ENCODE data around the gene RAD9A. TPM values are rescaled to one million over a fixed set of nuclear protein-coding genes. Genes with fewer than 3 reads are reported as not detected.

The RAD9A gene
- total RNA-seq, 1 donor from 2014 or later = 22.6 TPM

- H3K4me1 ChIP-seq = peaks cover 9 to 52% of the 10 kb centered on the region in 2 donors
- intact Hi-C loops (cut with DNase I) = no loop called here
- no peaks in the 10 kb centered on the region for H3K36me3 ChIP-seq
- H3K27ac ChIP-seq = peak overlapping the region; percentile 90 to 98
- DNase-seq (ENCODE audit: low spot score in 2 of 2) = no peak
- no peaks in the 10 kb centered on the region for H3K9me3 ChIP-seq
- TF ChIP-seq CTCF (IDR thresholded peaks at IDR 0.05) = no peak
- H3K4me3 ChIP-seq = peak overlapping the region; percentile 9 to 27
- H3K27me3 ChIP-seq = no peaks in the 10 kb centered on the region
Measured at GRCh38 chr11:67418476-67419281, 26.9 kb downstream of the RAD9A start.

- no peaks in the 10 kb centered on the region for H3K36me3 ChIP-seq
- no peak for DNase-seq (ENCODE audit: low spot score in 2 of 2)
- H3K4me3 ChIP-seq = no peak overlapping the region
- peak overlapping the region; percentile 90 to 98 for H3K27ac ChIP-seq
- peaks cover 9 to 52% of the 10 kb centered on the region in 2 donors for H3K4me1 ChIP-seq
- no peak for TF ChIP-seq CTCF (IDR thresholded peaks at IDR 0.05)
- H3K9me3 ChIP-seq = no peaks in the 10 kb centered on the region
- no peaks in the 10 kb centered on the region for H3K27me3 ChIP-seq
- intact Hi-C loops (cut with DNase I) = loop anchor here (2.0 kb wide), 1 partner anchor 17 kb away; no protein-coding TSS in a partner anchor
Measured at GRCh38 chr11:67419325-67420049, 27.7 kb downstream of the RAD9A start.

- no peaks in the 10 kb centered on the region for H3K9me3 ChIP-seq
- peak overlapping the region; percentile 75 to 90 for H3K4me3 ChIP-seq
- H3K36me3 ChIP-seq = no peaks in the 10 kb centered on the region
- intact Hi-C loops (cut with DNase I) = loop anchor here (2.0 kb wide), 1 partner anchor 17 kb away; no protein-coding TSS in a partner anchor
- H3K27ac ChIP-seq = peak overlapping the region; percentile 90 to 98
- TF ChIP-seq CTCF (IDR thresholded peaks at IDR 0.05) = no peak
- no peaks in the 10 kb centered on the region for H3K27me3 ChIP-seq
- DNase-seq (ENCODE audit: low spot score in 2 of 2) = no peak
- H3K4me1 ChIP-seq = peaks cover 9 to 48% of the 10 kb centered on the region in 2 donors
Measured at GRCh38 chr11:67420147-67420645, 28.4 kb downstream of the RAD9A start.

GRCh38 chr11:67420646-67421429, 29.1 kb downstream of the RAD9A start:
- intact Hi-C loops (cut with DNase I) = loop anchor here (2.0 kb wide), 1 partner anchor 18 kb away; no protein-coding TSS in a partner anchor
- DNase-seq (ENCODE audit: low spot score in 2 of 2) = peak; percentile 82 to 98

More at GRCh38 chr11:67420646-67421429, 29.1 kb downstream of the RAD9A start:
- Histone ChIP-seq H3K27me3 (no peaks in the 10 kb centered on the region), H3K27ac (peak overlapping the region; percentile 90 to 98), H3K4me3 (peak overlapping the region; percentile 75 to 90), H3K9me3 (no peaks in the 10 kb centered on the region), H3K4me1 (peaks cover 9 to 47% of the 10 kb centered on the region in 2 donors), H3K36me3 (no peaks in the 10 kb centered on the region)
- TF ChIP-seq CTCF (IDR thresholded peaks at IDR 0.05) = peak in 1 of 3 experiments; percentile 25
